Suppressor macrophage (primary cell): ENCODE results near the gene RBP3.
A peak's percentile ranks its signal among the peaks of the same experiment; 100 is the strongest.

Source experiments
- DNase-seq, 4 experiments: peaks; one replicate each; pipeline ENCODE4 v3.0.0-alpha.2; 2020 to 2022

RBP3 gene

DNA sequence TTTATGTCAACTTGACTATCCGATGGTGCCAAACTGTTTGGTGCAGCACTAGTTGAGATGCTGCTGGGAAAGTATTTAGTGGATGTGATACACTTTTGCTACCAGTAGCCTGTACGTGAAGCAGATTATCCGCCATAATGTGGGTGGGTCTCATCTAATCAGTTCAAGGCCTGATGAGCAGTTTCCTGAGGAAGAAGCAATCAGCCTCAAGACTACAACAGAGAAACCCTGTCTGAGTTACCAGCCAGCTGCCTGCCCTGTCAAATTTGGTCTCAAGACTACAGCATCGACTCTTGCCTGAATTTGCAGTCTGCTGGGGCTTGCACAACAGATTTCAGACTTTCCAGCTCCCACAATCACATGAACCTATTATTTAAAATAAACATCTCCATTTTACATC is 10.9 kb upstream of the RBP3 start:
- no peak for DNase-seq

DNA sequence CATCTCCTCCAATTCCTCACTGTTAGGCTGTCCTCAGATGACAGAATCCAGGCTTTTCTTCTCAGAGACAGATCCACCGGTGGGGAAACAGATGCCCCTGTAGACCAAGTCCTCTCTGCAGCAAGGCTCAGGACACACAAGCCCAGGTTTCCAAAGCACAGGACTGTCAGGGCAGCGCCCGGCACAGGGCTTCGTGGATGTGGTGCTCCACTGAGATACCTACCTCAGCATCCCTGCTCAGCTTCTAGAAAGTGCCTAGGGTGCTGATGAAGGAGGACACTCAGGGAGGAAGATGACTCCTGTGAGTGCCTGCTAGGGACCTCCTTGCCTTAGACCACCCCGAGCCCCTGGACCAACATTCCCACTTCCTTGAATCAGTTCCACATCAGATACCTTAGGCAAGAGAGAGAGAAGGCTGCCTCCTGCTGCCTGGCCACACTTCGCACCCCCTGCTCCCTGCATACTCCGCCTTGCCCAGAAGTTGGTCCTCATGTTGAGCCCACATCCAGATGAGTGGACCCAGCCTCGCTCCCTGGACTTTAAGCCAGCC is 8.9 kb upstream of the RBP3 start:
- DNase-seq, result no peak

- peak; percentile 23 to 53 (median 48) for DNase-seq
Measured at GRCh38 chr10:47339759-47340607, 8.2 kb upstream of the RBP3 start.

DNA sequence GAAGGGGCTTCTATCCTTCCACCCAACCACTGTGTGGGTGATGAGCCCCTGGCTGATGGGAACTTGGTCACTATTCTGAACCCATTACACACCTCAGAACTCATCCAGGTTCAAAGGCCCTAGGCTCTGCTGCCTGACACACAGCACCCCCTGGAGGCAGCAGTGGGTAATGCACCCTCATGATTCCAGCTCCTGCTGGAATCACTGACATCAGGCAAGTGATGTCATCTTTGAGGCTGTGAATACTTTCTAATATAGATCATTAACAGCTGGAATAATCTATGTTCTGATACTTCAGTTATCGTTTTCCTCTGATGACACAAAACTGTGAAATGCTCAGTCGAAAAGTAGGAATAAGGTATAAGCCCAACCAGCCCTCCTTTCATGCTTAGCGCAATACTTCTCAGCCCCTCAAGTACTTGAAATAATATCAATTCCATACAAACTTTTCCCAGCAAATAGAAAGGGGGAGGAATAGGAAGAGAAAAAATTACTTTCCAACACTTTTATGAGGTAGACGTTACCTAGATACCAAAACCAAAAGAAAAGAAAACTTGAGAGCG is 7.5 kb upstream of the RBP3 start:
- DNase-seq, result peak; percentile 63 to 75 (median 67)

DNA sequence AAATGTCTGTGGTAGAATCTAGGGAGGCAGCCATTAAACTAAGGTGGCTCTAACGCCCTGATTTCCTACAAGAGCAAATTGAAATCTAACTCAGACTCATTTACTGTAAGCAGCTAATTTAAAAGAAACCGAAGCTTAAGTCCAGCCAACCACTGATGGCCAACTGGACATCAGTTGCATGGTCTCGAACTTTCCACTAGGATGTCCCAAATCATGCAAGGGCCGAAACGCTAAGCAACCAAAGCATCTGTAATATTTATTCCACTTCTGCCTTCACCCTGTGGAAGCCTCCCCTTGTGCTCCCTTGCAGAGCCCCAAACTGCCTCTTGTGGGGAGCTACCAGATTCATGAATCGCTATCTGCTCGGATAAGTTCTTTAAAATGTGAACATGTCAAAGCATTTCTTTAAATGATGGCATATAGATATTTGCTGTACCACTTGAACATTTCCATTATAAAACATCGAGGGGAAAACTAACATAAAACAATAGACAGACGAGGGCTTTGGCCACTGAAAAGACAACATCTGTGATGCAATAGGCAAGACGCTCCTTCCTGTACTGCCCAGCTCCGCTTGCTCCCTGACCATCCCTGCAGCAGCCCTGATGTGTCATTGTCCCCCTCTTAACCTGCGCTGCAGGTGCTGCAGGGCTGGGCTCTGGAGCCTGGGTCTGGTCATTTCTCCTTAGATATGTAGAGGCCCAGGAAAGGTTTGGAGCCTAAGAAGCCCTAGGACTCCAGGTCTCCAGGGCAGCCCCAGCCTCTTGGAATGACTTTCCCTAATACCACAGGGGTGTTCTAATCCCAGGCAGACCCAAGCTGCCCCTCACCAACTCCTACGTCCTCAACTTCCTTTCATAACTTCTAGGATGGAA is 2.9 kb upstream of the RBP3 start:
- DNase-seq, result no peak

- no peak for DNase-seq
Measured at GRCh38 chr10:47346581-47347302, 1.4 kb upstream of the RBP3 start.

DNA sequence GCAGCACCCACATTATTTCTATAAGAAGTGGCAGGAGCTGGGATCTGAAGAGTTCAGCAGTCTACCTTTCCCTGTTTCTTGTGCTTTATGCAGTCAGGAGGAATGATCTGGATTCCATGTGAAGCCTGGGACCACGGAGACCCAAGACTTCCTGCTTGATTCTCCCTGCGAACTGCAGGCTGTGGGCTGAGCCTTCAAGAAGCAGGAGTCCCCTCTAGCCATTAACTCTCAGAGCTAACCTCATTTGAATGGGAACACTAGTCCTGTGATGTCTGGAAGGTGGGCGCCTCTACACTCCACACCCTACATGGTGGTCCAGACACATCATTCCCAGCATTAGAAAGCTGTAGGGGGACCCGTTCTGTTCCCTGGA is 874 bp upstream of the RBP3 start:
- DNase-seq, result no peak

- DNase-seq, result no peak
Measured at GRCh38 chr10:47348661-47349470, 703 bp downstream of the RBP3 start.

DNA sequence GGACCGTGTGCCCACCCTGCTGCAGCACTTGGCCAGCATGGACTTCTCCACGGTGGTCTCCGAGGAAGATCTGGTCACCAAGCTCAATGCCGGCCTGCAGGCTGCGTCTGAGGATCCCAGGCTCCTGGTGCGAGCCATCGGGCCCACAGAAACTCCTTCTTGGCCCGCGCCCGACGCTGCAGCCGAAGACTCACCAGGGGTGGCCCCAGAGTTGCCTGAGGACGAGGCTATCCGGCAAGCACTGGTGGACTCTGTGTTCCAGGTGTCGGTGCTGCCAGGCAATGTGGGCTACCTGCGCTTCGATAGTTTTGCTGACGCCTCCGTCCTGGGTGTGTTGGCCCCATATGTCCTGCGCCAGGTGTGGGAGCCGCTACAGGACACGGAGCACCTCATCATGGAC is 1.4 kb downstream of the RBP3 start:
- no peak for DNase-seq

- DNase-seq, result no peak
Measured at GRCh38 chr10:47349941-47350371, 1.8 kb downstream of the RBP3 start.

DNA sequence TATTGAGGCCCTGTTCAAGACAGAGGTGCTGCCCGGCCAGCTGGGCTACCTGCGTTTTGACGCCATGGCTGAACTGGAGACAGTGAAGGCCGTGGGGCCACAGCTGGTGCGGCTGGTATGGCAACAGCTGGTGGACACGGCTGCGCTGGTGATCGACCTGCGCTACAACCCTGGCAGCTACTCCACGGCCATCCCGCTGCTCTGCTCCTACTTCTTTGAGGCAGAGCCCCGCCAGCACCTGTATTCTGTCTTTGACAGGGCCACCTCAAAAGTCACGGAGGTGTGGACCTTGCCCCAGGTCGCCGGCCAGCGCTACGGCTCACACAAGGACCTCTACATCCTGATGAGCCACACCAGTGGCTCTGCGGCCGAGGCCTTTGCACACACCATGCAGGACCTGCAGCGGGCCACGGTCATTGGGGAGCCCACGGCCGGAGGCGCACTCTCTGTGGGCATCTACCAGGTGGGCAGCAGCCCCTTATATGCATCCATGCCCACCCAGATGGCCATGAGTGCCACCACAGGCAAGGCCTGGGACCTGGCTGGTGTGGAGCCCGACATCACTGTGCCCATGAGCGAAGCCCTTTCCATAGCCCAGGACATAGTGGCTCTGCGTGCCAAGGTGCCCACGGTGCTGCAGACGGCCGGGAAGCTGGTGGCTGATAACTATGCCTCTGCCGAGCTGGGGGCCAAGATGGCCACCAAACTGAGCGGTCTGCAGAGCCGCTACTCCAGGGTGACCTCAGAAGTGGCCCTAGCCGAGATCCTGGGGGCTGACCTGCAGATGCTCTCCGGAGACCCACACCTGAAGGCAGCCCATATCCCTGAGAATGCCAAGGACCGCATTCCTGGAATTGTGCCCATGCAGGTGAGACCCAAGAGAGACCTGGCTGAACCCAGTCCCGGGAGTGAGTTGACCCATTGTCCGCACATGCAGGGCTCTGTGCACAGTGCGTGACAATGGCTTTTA is 2.8 kb downstream of the RBP3 start:
- no peak for DNase-seq

DNA sequence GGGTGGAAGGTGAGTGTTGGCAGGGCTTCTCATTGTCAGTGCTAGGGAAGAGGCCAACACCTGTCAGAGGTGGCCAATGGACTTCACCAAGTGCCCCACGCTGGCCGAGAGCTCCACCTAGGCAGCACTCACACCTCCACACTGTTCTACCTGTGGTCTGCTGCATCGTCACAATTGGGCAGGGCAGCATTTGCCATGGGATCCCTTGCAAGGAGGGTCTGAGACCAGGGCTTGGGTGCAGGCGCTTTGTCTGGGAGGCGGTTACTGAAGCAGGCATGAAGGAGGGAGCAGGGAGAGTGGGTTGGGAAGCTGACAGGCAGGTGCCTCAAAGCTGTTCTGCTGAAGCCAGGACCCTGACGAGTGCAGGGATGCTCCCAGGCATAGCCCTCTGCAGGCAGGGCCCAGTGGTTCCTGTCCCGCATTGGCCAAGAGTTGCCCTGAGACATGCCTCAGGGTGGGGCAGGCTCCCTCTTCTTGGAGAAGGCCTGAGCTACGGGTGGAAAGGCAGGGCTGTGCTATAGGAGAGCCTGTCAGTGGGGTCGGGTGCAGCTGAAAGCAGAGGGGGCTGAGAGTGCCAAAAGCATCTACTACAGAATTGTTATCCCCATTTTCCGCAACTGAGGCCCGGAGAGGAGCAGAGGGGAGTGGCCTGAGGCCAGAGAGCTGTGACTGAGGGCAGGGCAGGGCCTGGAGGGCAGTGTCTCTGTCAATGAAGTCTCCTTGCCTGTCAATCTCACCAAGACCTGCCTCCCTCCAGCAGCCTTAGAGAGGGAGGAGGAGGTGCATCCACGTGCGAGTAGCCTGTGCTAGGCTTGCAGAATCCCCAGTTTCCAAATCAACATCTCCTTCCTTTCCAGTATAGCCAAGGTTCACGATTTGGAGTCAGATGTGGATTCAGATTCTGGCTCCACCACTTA is 4.0 kb downstream of the RBP3 start:
- DNase-seq, result no peak

DNA sequence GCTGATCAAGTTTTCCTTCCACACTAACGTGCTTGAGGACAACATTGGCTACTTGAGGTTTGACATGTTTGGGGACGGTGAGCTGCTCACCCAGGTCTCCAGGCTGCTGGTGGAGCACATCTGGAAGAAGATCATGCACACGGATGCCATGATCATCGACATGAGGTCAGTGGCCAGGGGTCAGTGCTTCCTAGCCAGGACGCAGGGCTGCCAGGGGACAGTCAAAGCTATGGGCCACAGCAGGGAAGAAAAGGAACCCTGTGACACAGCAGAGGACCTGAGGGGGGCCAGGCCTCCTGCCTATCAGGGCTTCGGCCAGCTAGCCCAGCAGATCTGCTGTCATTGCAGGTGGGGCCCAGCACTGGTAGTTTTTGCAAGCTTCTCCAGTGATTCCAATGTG is 5.2 kb downstream of the RBP3 start:
- no peak for DNase-seq

DNA sequence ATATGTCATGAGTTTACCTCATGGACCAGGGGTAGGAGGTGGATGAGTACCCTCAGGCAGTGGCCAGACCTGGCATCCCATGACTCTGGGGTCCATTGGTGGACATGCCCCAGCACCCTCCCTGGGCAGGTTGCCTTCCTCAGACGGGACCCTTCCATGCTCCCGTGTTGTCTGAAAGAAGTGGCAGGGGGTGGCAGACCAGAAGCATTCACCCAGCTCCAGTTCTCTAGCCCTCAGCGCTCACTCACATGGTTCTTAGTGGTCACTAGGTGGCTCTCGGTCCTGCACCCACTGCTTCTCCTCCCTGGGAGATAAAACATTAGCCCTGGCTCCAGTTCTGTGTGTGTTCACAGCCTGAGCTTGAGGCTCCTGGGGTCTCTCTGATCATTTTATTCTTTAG is 6.0 kb downstream of the RBP3 start:
- DNase-seq, result no peak

DNA sequence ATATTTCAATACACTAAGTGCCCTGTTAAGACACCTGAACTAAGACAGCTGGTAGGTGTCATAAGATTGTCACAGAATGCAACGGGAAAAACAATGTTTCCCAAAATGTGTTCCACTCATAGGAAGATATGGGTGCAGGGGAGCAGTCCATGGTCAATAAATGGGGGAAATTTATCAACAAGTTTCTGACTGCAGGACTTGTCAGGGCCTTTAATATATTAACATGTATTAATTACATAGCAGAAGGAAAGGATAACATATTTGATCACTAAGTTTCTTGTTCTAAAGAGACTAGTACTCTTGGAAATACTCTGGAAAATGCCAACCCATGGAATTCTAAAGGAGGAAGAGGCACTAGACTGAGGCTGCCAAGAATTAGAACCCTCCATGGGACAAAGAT is 6.7 kb downstream of the RBP3 start:
- no peak for DNase-seq

DNA sequence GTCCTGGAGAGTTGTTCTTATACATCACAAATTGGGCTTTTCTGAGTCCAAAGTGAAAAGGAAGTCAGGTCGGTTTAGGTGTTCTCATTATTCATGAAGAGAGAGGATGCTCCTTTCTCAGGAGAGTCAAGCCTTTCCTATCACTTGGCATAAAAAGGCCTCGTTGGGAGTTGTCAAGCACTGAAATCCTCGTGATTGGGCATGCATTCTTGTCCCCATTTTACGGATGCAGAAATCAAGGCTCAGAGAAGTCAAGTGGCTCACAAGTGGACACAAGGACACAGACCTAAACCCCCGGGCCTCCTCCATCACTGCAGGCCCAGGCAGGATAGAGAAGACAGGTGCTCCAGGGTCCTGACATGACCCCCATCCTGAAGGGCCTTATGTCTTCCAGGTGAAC is 8.5 kb downstream of the RBP3 start:
- no peak for DNase-seq

DNA sequence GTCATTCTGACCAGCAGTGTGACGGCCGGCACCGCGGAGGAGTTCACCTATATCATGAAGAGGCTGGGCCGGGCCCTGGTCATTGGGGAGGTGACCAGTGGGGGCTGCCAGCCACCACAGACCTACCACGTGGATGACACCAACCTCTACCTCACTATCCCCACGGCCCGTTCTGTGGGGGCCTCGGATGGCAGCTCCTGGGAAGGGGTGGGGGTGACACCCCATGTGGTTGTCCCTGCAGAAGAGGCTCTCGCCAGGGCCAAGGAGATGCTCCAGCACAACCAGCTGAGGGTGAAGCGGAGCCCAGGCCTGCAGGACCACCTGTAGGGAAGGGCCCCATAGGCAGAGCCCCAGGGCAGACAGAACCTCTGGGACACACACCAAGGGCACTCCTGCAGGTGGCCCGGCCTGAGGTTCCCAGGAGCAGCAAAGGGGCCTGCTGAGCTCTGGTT is 9.0 kb downstream of the RBP3 start:
- no peak for DNase-seq

DNA sequence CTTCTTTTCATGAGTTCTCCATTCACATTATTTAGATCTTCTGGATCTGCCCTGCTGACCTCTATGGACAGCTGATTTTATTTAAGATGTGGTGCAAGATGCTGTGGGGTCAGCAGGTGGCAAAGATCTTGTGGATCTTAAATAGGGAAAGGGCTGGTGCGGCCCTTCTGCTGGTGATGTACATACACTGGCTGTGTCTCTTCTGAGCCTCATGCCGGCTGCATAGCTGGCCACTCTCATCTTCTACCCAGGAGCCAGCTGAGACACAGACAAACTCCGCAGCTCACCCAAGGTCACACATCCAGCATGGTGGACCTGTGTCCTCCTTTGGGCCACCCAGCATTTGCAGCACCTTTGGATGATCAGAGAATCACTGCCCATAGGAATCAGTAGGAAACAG is 9.7 kb downstream of the RBP3 start:
- DNase-seq, result no peak

DNA sequence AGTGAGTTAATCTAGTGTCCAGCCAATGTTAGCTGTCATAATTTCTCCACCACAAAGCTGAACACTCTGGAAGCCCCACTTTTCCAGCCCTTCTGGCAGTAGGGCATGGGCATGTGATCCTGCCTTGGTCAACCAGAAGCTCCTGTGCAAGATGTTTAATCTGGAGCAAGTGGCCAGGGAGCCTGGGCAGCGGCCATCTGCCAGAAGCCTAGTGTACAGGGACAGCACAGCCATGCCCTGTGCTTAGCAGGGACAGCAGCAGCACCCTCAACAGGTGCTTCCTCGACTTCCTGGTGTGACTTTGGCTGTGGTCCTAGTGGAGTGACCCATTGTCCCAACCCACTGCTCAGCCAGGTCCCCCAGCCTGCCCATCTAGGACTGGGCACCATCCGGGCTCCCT is 10.3 kb downstream of the RBP3 start:
- no peak for DNase-seq
